GM21825 (cell line): ENCODE measurements around the gene SEPTIN10.
"Not testable (repeated sequence)": the region's sequence is repeated elsewhere in the genome, so short reads cannot be mapped to it uniquely, and the experiment has no call there.

Experiments
- ATAC-seq: cut with Tn5 transposase; IDR thresholded peaks from one replicate; pipeline ENCODE4 v1.9.1; 2021; ENCODE audit warnings: mild to moderate bottlenecking, moderate library complexity; ENCODE audit not compliant: unreplicated experiment

Gene SEPTIN10

DNA sequence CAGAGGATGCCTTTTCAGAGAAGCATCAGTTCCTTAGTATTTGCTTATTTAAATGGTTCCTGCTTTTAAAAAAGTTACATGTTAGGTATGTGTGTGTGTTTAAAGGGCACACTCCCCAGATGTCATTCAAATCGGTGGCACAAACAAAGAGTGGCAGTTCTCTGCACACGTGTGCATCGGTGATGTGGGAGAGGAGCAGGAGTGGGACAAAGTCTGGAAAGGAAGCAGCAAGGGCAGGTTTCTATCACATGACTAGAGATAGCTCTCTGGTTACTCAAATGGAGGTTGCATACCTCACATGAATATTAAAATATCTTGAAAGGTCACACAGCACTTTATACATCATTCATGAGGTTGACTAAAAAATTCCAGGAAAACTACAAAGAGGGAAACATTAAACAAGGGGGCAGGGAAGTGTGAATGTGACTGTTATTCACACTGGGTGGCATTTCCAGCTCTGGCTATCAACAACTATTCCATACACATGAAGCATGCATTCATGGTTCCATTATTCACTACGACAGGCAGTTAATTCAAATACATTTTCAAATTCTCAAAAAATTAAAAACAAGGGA lies 64.7 kb downstream of the SEPTIN10 start:
- ATAC-seq: no peak

DNA sequence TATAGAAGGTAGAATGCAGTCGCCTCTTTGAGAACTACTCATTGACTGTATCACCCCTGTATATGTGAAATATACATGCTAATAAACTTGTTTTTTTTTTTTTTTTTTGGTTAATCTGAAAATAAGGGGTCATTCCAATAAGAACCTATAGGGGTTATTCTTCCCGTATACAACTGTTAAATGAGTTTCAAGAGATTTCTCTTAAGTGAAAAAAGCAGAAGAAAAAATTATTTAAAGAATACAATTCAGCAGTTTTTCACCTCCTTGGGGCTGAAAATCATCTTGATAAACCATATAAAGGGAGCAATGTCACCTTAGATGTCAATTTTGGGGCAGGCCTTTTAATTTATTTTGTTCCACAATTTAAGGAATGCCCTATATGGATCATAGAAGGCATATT lies 66.5 kb downstream of the SEPTIN10 start:
- ATAC-seq: no peak

- ATAC-seq: peak; percentile 79
These were observed 67.7 kb downstream of the SEPTIN10 start for GRCh38 chr2:109545828-109546713.

- ATAC-seq: no peak
These were observed 71.4 kb downstream of the SEPTIN10 start for GRCh38 chr2:109542384-109542783.

DNA sequence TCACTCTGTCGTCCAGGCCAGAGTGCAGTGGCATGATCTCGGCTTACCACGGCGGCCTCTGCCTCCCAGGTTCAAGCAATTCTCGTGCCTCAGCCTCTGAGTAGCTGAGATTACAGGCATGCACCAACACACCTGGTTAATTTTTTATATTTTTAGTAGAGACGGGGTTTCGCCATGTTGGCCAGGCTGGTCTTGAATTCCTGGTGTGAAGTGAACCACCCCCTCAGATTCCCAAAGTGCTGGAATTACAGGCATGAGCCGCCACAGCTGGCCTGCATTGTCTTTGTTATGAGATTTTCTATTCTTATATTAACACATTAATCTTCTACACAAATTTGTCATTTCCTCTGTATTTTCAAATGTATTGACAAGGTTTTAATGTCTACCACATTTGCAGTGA lies 75.2 kb downstream of the SEPTIN10 start:
- no peak for ATAC-seq

- no peak for ATAC-seq
These were observed 76.1 kb downstream of the SEPTIN10 start for GRCh38 chr2:109537565-109538222.

- not testable (repeated sequence) for ATAC-seq
These were observed 77.2 kb downstream of the SEPTIN10 start for GRCh38 chr2:109536556-109536955.

GRCh38 chr2:109535217-109535946 lies 78.4 kb downstream of the SEPTIN10 start:
- ATAC-seq: no peak

DNA sequence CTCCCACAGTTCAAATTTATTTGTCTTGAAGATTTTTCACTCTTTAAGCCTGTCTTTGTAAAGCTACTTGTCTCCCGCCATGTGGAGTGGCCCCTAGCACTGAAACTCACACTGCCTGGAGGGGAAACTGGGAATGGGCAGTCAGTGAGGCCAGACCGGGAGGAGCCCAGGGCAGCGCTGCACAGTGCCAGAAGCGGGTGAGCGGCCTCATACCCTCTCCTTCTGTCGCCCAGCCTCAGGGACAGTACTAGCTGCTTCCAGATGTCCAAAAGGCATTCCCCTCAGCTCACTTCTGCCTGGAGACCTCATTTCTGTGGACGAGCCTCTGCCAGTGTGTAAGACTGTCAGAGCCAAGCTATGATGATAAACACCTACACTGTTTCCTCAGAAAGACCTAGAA lies 79.9 kb downstream of the SEPTIN10 start:
- no peak for ATAC-seq

GRCh38 chr2:109532728-109533076 lies 81.1 kb downstream of the SEPTIN10 start:
- ATAC-seq: no peak

GRCh38 chr2:109531896-109532727 lies 81.7 kb downstream of the SEPTIN10 start:
- no peak for ATAC-seq

GRCh38 chr2:109531221-109531620 lies 82.5 kb downstream of the SEPTIN10 start:
- no peak for ATAC-seq

DNA sequence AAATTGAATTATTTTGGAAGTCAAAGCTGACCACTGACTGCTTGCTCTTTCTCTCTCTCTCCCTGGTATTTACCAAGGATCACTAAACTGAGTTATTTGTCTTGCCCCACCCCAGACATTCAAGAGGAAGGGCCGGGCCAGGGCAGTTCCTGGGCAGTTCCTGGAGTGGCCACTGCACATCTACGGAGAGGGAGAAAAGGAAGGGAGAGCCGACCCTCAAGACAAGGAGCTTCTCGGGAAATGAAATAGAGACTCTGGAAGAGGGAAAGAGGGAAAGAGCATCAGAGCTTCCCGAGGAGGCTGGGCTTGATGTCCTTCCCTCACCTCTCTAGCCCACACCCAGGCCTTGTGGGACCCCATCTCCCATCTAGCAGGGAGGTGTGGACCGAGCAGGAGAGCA lies 83.1 kb downstream of the SEPTIN10 start:
- no peak for ATAC-seq

- no peak for ATAC-seq
These were observed 84.0 kb downstream of the SEPTIN10 start for GRCh38 chr2:109529532-109530449.

DNA sequence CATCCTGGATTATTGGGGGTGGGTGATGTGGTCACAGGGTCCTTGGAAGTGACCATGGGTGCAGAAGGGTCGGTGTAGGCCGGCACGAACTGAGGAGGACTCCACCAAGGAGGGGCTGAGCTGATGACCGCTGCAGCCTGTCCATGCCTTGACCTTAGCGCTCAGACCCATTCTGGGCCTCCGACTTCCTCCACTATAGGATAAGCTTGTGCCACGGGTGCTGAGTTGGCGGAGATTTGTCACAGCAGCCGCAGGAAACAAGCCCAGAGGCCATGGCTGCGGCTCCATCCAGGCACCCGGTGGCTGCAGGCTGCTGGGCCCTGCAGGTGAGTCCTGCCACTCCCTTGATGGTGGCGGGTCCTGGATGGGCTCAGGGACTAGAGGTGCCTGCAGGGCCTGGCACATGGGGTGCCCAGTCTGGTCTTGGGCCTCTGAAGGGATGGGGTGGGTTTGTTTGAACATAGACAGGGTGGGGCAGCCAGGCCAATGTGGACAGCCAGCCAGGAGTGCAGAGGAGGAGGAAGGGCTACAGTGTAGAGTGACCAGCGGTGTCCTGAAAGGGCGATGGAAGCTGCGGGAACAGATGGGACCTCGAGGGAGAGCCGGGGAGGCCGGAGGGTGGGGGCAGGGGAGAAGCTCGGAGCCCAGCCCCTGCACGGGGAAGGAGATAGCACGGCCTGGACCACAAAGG lies 84.8 kb downstream of the SEPTIN10 start:
- ATAC-seq: no peak

- ATAC-seq: no peak
These were observed 85.7 kb downstream of the SEPTIN10 start for GRCh38 chr2:109527846-109528705.

GRCh38 chr2:109527079-109527478 lies 86.7 kb downstream of the SEPTIN10 start:
- no peak for ATAC-seq

DNA sequence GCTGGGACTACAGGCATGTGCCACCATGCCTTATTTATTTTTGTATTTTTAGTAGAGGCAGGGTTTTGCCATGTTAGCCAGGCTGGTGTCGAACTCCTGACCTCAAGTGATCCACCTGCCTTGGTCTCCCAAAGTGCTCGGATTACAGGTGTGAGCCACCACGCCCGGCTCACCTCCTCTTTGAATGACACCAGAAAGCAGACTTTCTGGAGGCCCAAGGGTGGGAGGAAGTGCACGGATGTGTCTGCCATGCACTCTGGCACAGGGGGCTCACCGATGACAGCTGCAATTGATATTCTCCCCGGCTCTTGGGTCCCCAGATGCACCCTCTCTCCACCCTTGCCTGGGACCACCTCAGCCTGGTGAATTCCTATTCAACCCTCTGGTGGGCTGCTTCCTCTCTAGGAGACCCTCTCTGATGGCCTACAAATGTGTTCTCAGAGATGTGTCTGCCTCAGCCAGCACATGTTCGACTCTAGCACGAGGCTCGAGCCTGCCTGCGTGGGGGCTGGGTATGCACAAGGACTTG lies 87.3 kb downstream of the SEPTIN10 start:
- ATAC-seq: no peak
